HPDE6-E6E7 (cell line): Measurements from ENCODE around the gene SCN3A.
A peak's percentile ranks its signal among the peaks of the same experiment; 100 is the strongest.

Experiments
- DNase-seq: peaks from one replicate; pipeline ENCODE4 v3.0.0; 2011; ENCODE audit warnings: missing footprints; ENCODE audit errors: extremely low spot score

Gene SCN3A

GRCh38 chr2:165191096-165191728 lies 12.6 kb downstream of the SCN3A start:
- DNase-seq, result no peak

- no peak for DNase-seq
Measured at GRCh38 chr2:165185633-165186032, 18.2 kb downstream of the SCN3A start.

GRCh38 chr2:165182029-165182428 lies 21.8 kb downstream of the SCN3A start:
- no peak for DNase-seq

GRCh38 chr2:165176780-165177179 lies 27.1 kb downstream of the SCN3A start:
- no peak for DNase-seq

GRCh38 chr2:165173215-165173614 lies 30.6 kb downstream of the SCN3A start:
- DNase-seq, result no peak

GRCh38 chr2:165164201-165164600 lies 39.6 kb downstream of the SCN3A start:
- no peak for DNase-seq

- no peak for DNase-seq
Measured at GRCh38 chr2:165163761-165164160, 40.1 kb downstream of the SCN3A start.

- DNase-seq, result no peak
Measured at GRCh38 chr2:165162466-165162865, 41.4 kb downstream of the SCN3A start.

- no peak for DNase-seq
Measured at GRCh38 chr2:165161510-165161909, 42.3 kb downstream of the SCN3A start.

GRCh38 chr2:165157160-165157559 lies 46.7 kb downstream of the SCN3A start:
- no peak for DNase-seq

- no peak for DNase-seq
Measured at GRCh38 chr2:165155152-165155551, 48.7 kb downstream of the SCN3A start.

- no peak for DNase-seq
Measured at GRCh38 chr2:165149439-165149838, 54.4 kb downstream of the SCN3A start.

GRCh38 chr2:165147186-165148045 lies 56.4 kb downstream of the SCN3A start:
- no peak for DNase-seq

- no peak for DNase-seq
Measured at GRCh38 chr2:165144315-165144714, 59.5 kb downstream of the SCN3A start.

- no peak for DNase-seq
Measured at GRCh38 chr2:165141601-165142354, 62.1 kb downstream of the SCN3A start.

- no peak for DNase-seq
Measured at GRCh38 chr2:165126244-165126643, 77.6 kb downstream of the SCN3A start.

- DNase-seq, result no peak
Measured at GRCh38 chr2:165122521-165122920, 81.3 kb downstream of the SCN3A start.

- no peak for DNase-seq
Measured at GRCh38 chr2:165120740-165121467, 82.9 kb downstream of the SCN3A start.

- DNase-seq, result no peak
Measured at GRCh38 chr2:165115258-165115657, 88.6 kb downstream of the SCN3A start.

GRCh38 chr2:165114346-165114939 lies 89.4 kb downstream of the SCN3A start:
- peak; percentile 62 for DNase-seq

GRCh38 chr2:165113414-165113813 lies 90.4 kb downstream of the SCN3A start:
- no peak for DNase-seq
